WTC11 (cell line): ENCODE results near the gene PREB. TPM values are rescaled to one million over a fixed set of nuclear protein-coding genes. Genes with fewer than 3 reads are reported as not detected.

Experiments used
- ATAC-seq: fragments of 200-7000 bp; cut with Tn5 transposase; 2 replicates; pipeline ENCODE4 v1.10.0; 2021; ENCODE audit warnings: mild to moderate bottlenecking, moderate library complexity
- CTCF ChIA-PET: fragments of 300-600 bp; sonication (Branson Sonifier 250); formaldehyde crosslinking; loops from one replicate; lab custom pipeline; 2021; ENCODE audit warnings: antibody characterized with exemption; lab: Charles Lee
- POLR2A ChIA-PET: fragments of 350-600 bp; sonication (Branson Sonifier 250); formaldehyde crosslinking; loops from one replicate; lab custom pipeline; 2021; ENCODE audit warnings: antibody characterized with exemption; lab: Charles Lee
- DNase-seq: peaks from one replicate; pipeline ENCODE4 v3.0.0; 2021; ENCODE audit warnings: low spot score
- H3K27ac Mint-ChIP-seq: 2 replicates; pipeline ENCODE4 v1.8.0; 2021; ENCODE audit warnings: mixed read lengths
- H3K27me3 Mint-ChIP-seq: 2 replicates; pipeline ENCODE4 v1.8.0; 2021; ENCODE audit warnings: low read depth, mild to moderate bottlenecking, moderate library complexity, mixed read lengths
- H3K36me3 Mint-ChIP-seq: 2 replicates; pipeline ENCODE4 v1.8.0; 2021; ENCODE audit warnings: mixed read lengths
- H3K4me1 Mint-ChIP-seq: 2 replicates; pipeline ENCODE4 v1.8.0; 2022; ENCODE audit warnings: mixed read lengths
- H3K4me3 Mint-ChIP-seq: 2 replicates; pipeline ENCODE4 v1.8.0; 2021; ENCODE audit warnings: mild to moderate bottlenecking, moderate library complexity, mixed read lengths
- H3K9me3 Mint-ChIP-seq: 2 replicates; pipeline ENCODE4 v1.8.0; 2021; ENCODE audit warnings: mixed read lengths
- CBFB ChIP-seq: sonication (generic); formaldehyde crosslinking; IDR thresholded peaks from 2 replicates; pipeline ENCODE4 v1.8.1; 2022; ENCODE audit warnings: mild to moderate bottlenecking, low read depth, missing genetic modification reagents
- FOXJ3 ChIP-seq: sonication (generic); formaldehyde crosslinking; IDR thresholded peaks from 2 replicates; pipeline ENCODE4 v1.9.0; 2021; ENCODE audit warnings: missing genetic modification reagents, mild to moderate bottlenecking, borderline replicate concordance
- IRF2 ChIP-seq: sonication (generic); formaldehyde crosslinking; IDR thresholded peaks from 2 replicates; pipeline ENCODE4 v1.8.0; 2022; ENCODE audit warnings: low read depth, missing genetic modification reagents, borderline replicate concordance
- MYBL2 ChIP-seq: sonication (generic); formaldehyde crosslinking; IDR thresholded peaks from 2 replicates; pipeline ENCODE4 v1.8.1; 2023; ENCODE audit warnings: mild to moderate bottlenecking, moderate library complexity, missing genetic modification reagents
- OVOL2 ChIP-seq: fragments of 250-450 bp; sonication (Bioruptor Pico); IDR thresholded peaks from 2 replicates; pipeline ENCODE4 v1.9.0; 2021; ENCODE audit warnings: mild to moderate bottlenecking, borderline replicate concordance
- PRRX2 ChIP-seq: fragments of 250-450 bp; sonication (Bioruptor Pico); IDR thresholded peaks from 2 replicates; pipeline ENCODE4 v1.8.0; 2021; ENCODE audit warnings: mild to moderate bottlenecking
- SP1 ChIP-seq: sonication (generic); formaldehyde crosslinking; conservative IDR thresholded peaks from 2 replicates; pipeline ENCODE4 v1.8.1; 2022; ENCODE audit warnings: missing genetic modification reagents
- ZBTB21 ChIP-seq: sonication (generic); formaldehyde crosslinking; IDR thresholded peaks from 2 replicates; pipeline ENCODE4 v1.8.1; 2023; ENCODE audit warnings: mild to moderate bottlenecking, missing genetic modification reagents, borderline replicate concordance
- ZNF232 ChIP-seq: sonication (generic); formaldehyde crosslinking; IDR thresholded peaks from 2 replicates; pipeline ENCODE4 v1.8.0; 2022; ENCODE audit warnings: mild to moderate bottlenecking, missing genetic modification reagents
- ZNF423 ChIP-seq: fragments of 250-450 bp; sonication (Bioruptor Pico); IDR thresholded peaks from 2 replicates; pipeline ENCODE4 v2.1.2; 2022; ENCODE audit warnings: mild to moderate bottlenecking, moderate library complexity
- total RNA-seq: library from RNA; stranded (reverse); gene quantifications from 3 replicates; pipeline ENCODE4 v1.2.3, GENCODE V29; 2021
- TF ChIP-seq, protein P1 (sequence below): fragments of 250-450 bp; sonication (Bioruptor Pico); IDR thresholded peaks from 2 replicates; pipeline ENCODE4 v1.9.0; 2021; ENCODE audit warnings: mild to moderate bottlenecking
- TF ChIP-seq, protein P2 (sequence below): sonication (generic); formaldehyde crosslinking; conservative IDR thresholded peaks from 2 replicates; pipeline ENCODE4 v1.8.1; 2022; ENCODE audit warnings: mild to moderate bottlenecking, missing genetic modification reagents
- TF ChIP-seq, protein P3 (sequence below): sonication (generic); formaldehyde crosslinking; IDR thresholded peaks from 2 replicates; pipeline ENCODE4 v1.8.1; 2022; ENCODE audit warnings: missing genetic modification reagents, borderline replicate concordance
- TF ChIP-seq, protein P4 (sequence below): sonication (generic); formaldehyde crosslinking; IDR thresholded peaks from 2 replicates; pipeline ENCODE4 v1.8.0; 2022; ENCODE audit warnings: mild to moderate bottlenecking, missing genetic modification reagents
- TF ChIP-seq, protein P5 (sequence below): sonication (generic); formaldehyde crosslinking; IDR thresholded peaks from 2 replicates; pipeline ENCODE4 v1.8.1; 2023; ENCODE audit warnings: mild to moderate bottlenecking, missing genetic modification reagents, moderate library complexity
- TF ChIP-seq, protein P6 (sequence below): sonication (generic); formaldehyde crosslinking; IDR thresholded peaks from 2 replicates; pipeline ENCODE4 v1.8.0; 2023; ENCODE audit warnings: missing genetic modification reagents
- TF ChIP-seq, protein P7 (sequence below): sonication (generic); formaldehyde crosslinking; IDR thresholded peaks from 2 replicates; pipeline ENCODE4 v1.8.0; 2022; ENCODE audit warnings: missing genetic modification reagents

PREB gene
- total RNA-seq, 1 experiment from 2014 or later: 69.2 TPM

DNA sequence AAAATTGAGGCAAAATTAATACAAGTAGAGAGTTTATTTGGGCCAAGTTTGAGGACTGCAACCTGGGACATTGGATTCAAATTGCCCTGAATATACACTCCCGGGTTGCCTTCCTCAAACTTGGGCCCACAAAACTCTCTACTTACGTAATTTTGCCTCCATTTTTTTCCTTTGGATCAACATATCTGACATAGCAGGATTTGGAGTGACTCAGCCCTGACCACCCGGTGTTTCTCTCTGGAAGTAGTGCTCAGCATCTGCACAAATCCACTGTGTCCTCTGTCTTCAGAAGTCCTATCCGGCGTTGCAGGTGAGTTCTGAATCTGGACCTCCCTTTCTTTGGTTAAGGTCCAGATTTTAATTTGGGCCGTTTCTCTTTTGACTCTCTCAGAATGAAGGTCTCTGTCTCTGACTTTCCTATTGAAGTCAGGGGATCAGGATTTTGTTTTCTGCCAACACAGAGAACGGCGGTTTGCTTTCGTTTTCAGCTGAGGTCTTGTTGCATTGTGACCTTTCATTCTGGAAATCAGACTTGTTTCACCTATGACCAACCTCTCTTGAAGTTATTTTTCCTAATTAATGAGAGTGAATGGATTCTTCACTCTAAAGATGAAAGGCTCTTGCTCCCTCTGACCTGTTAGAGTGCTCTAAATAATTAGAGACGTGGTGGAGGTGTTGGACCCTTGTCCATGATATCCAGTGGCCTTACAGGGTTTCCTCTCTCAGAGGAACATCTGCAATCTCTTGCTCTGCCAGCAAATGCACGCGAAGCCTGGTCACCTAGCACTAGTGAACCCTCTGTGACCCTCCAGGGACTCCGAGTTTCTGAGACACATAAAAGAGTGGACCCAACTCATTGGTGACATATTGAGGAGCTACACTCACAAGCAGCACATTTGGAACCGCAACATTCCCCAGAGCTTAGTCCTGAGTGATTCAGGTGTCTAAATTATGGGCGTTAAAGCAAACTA lies 28.0 kb upstream of the PREB start:
- peaks cover 9% of the 10 kb centered on the region; the same call in 1 of the 2 replicates for H3K36me3 Mint-ChIP-seq
- CTCF ChIA-PET: interaction anchor here (0.7 to 1.2 kb wide), 2 partner anchors 11 to 12 kb away, joined by 3 read pairs; no protein-coding TSS in a partner anchor

DNA sequence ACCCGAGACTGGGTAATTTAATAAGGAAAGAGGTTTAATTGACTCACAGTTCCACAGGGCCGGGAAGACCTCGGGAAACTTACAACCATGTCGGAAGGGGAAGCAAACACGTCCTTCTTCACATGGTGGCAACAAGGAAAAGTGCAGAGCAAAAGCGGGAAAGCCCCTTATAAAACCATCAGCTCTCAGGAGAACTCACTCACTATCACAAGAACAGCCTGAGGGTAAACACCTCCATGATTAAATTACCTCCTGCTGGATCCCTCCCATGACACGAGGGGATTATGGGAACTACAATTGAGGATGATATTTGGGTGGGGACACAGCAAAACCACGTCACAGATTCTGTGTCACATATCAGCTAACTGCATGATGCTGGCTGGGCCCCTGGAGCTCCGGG lies 25.8 kb upstream of the PREB start:
- DNase-seq (no peak), ATAC-seq (no peak)
- peaks cover 5% of the 10 kb centered on the region; the same call in 1 of the 2 replicates for H3K36me3 Mint-ChIP-seq
- peaks cover 4% of the 10 kb centered on the region for H3K4me1 Mint-ChIP-seq
- POLR2A ChIA-PET: no interaction called here
- CTCF ChIA-PET: interaction anchor here (1.6 to 6.6 kb wide), 3 partner anchors 10 to 32 kb away, joined by 12 to 43 read pairs (median 16); no protein-coding TSS in a partner anchor
- TF ChIP-seq, protein P1, sequence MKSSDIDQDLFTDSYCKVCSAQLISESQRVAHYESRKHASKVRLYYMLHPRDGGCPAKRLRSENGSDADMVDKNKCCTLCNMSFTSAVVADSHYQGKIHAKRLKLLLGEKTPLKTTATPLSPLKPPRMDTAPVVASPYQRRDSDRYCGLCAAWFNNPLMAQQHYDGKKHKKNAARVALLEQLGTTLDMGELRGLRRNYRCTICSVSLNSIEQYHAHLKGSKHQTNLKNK (CRISPR knock-in tag): no peak
- no peaks in the 10 kb centered on the region for H3K27me3 Mint-ChIP-seq
- peaks cover 6% of the 10 kb centered on the region for H3K9me3 Mint-ChIP-seq
- no peak overlapping the region for H3K4me3 Mint-ChIP-seq
- H3K27ac Mint-ChIP-seq: no peak overlapping the region

More for the DNA sequence above, 28.0 kb upstream of the PREB start:
- Mint-ChIP-seq H3K4me1 (peaks cover 24% of the 10 kb centered on the region), H3K9me3 (peaks cover 11% of the 10 kb centered on the region)
- DNase-seq: no peak
- TF ChIP-seq, protein P2, sequence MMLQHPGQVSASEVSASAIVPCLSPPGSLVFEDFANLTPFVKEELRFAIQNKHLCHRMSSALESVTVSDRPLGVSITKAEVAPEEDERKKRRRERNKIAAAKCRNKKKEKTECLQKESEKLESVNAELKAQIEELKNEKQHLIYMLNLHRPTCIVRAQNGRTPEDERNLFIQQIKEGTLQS (CRISPR knock-in tag): no peak
- TF ChIP-seq PRRX2 (CRISPR knock-in tag) (no peak), OVOL2 (CRISPR knock-in tag) (no peak), SP1 (CRISPR knock-in tag) (no peak), CBFB (CRISPR knock-in tag) (no peak), ZNF423 (CRISPR knock-in tag) (no peak), IRF2 (CRISPR knock-in tag) (no peak), ZBTB21 (CRISPR knock-in tag) (no peak), MYBL2 (no peak), ZNF232 (CRISPR knock-in tag) (no peak), FOXJ3 (CRISPR knock-in tag) (no peak)
- TF ChIP-seq, protein P3, sequence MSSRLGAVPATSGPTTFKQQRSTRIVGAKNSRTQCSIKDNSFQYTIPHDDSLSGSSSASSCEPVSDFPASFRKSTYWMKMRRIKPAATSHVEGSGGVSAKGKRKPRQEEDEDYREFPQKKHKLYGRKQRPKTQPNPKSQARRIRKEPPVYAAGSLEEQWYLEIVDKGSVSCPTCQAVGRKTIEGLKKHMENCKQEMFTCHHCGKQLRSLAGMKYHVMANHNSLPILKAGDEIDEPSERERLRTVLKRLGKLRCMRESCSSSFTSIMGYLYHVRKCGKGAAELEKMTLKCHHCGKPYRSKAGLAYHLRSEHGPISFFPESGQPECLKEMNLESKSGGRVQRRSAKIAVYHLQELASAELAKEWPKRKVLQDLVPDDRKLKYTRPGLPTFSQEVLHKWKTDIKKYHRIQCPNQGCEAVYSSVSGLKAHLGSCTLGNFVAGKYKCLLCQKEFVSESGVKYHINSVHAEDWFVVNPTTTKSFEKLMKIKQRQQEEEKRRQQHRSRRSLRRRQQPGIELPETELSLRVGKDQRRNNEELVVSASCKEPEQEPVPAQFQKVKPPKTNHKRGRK (CRISPR knock-in tag): no peak
- TF ChIP-seq, protein P4, sequence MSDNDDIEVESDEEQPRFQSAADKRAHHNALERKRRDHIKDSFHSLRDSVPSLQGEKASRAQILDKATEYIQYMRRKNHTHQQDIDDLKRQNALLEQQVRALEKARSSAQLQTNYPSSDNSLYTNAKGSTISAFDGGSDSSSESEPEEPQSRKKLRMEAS (CRISPR knock-in tag): no peak
- TF ChIP-seq, protein P5, sequence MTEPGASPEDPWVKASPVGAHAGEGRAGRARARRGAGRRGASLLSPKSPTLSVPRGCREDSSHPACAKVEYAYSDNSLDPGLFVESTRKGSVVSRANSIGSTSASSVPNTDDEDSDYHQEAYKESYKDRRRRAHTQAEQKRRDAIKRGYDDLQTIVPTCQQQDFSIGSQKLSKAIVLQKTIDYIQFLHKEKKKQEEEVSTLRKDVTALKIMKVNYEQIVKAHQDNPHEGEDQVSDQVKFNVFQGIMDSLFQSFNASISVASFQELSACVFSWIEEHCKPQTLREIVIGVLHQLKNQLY (CRISPR knock-in tag): no peak
- TF ChIP-seq, protein P6, sequence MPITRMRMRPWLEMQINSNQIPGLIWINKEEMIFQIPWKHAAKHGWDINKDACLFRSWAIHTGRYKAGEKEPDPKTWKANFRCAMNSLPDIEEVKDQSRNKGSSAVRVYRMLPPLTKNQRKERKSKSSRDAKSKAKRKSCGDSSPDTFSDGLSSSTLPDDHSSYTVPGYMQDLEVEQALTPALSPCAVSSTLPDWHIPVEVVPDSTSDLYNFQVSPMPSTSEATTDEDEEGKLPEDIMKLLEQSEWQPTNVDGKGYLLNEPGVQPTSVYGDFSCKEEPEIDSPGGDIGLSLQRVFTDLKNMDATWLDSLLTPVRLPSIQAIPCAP (CRISPR knock-in tag): no peak
- TF ChIP-seq, protein P7, sequence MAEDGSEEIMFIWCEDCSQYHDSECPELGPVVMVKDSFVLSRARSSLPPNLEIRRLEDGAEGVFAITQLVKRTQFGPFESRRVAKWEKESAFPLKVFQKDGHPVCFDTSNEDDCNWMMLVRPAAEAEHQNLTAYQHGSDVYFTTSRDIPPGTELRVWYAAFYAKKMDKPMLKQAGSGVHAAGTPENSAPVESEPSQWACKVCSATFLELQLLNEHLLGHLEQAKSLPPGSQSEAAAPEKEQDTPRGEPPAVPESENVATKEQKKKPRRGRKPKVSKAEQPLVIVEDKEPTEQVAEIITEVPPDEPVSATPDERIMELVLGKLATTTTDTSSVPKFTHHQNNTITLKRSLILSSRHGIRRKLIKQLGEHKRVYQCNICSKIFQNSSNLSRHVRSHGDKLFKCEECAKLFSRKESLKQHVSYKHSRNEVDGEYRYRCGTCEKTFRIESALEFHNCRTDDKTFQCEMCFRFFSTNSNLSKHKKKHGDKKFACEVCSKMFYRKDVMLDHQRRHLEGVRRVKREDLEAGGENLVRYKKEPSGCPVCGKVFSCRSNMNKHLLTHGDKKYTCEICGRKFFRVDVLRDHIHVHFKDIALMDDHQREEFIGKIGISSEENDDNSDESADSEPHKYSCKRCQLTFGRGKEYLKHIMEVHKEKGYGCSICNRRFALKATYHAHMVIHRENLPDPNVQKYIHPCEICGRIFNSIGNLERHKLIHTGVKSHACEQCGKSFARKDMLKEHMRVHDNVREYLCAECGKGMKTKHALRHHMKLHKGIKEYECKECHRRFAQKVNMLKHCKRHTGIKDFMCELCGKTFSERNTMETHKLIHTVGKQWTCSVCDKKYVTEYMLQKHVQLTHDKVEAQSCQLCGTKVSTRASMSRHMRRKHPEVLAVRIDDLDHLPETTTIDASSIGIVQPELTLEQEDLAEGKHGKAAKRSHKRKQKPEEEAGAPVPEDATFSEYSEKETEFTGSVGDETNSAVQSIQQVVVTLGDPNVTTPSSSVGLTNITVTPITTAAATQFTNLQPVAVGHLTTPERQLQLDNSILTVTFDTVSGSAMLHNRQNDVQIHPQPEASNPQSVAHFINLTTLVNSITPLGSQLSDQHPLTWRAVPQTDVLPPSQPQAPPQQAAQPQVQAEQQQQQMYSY (CRISPR knock-in tag): no peak
- TF ChIP-seq, all 79 proteins: peak for 0
- Mint-ChIP-seq H3K27ac (no peak overlapping the region), H3K4me3 (no peak overlapping the region), H3K27me3 (no peaks in the 10 kb centered on the region)
- ATAC-seq: no peak
- POLR2A ChIA-PET: no interaction called here
